IMR-90 (cell line): ENCODE data around the gene ATP2B2. TPM values are rescaled to one million over a fixed set of nuclear protein-coding genes. Genes with fewer than 3 reads are reported as not detected.

Experiments
- ATAC-seq: fragments of 200-7000 bp; cut with Tn5 transposase; 2 replicates; pipeline ENCODE4 v1.9.1; 2020; ENCODE audit warnings: low read depth, mild to moderate bottlenecking, moderate library complexity
- BruUV-seq: library from RNA; stranded (reverse); fragments of 400-500 nt; replicated peaks from 2 replicates; lab custom pipeline; 2021; lab: Mats Ljungman, UMichigan
- CTCF ChIA-PET: fragments of 300-600 bp; formaldehyde crosslinking; extraction: SDS; loops from one replicate; lab custom pipeline; 2021; ENCODE audit warnings: antibody characterized with exemption; lab: Yijun Ruan, JAX
- POLR2A ChIA-PET: fragments of 300-600 bp; sonication (Branson Sonifier 250); formaldehyde crosslinking; loops from one replicate; lab custom pipeline; 2022; ENCODE audit warnings: antibody characterized with exemption; ENCODE audit not compliant: unreplicated experiment; lab: Charles Lee
- DNase-seq: peaks from one replicate; pipeline ENCODE4 v3.0.0; 2013
- H2AFZ ChIP-seq: replicated peaks from 2 replicates; pipeline ENCODE3; 2013; ENCODE audit warnings: low read length, mild to moderate bottlenecking; ENCODE audit not compliant: poor library complexity
- H2AK5ac ChIP-seq: 2 replicates; pipeline ENCODE4 v1.6.1; 2013; ENCODE audit warnings: low read depth, low read length, inconsistent platforms
- H2AK9ac ChIP-seq: replicated peaks from 2 replicates; pipeline ENCODE3; 2013; ENCODE audit warnings: mild to moderate bottlenecking, low read depth, low read length, moderate library complexity; ENCODE audit not compliant: poor library complexity
- H2BK120ac ChIP-seq: 2 replicates; pipeline ENCODE4 v1.6.1; 2013; ENCODE audit warnings: low read depth, low read length, inconsistent platforms
- H2BK15ac ChIP-seq: 3 replicates; pipeline ENCODE4 v1.6.1; 2013; ENCODE audit warnings: low read depth, low read length, inconsistent platforms
- H2BK20ac ChIP-seq: 2 replicates; pipeline ENCODE4 v1.6.1; 2013; ENCODE audit warnings: low read depth, mild to moderate bottlenecking, inconsistent platforms, low read length, moderate library complexity
- H2BK5ac ChIP-seq: 2 replicates; pipeline ENCODE4 v1.6.1; 2013; ENCODE audit warnings: mild to moderate bottlenecking, low read depth, low read length, inconsistent platforms; ENCODE audit not compliant: poor library complexity, severe bottlenecking
- H3K14ac ChIP-seq: replicated peaks from 2 replicates; pipeline ENCODE4 v1.6.1; 2013; ENCODE audit warnings: low read depth, low read length, inconsistent platforms
- H3K18ac ChIP-seq: 2 replicates; pipeline ENCODE4 v1.6.1; 2013; ENCODE audit warnings: low read depth, low read length, control low read depth
- H3K23ac ChIP-seq: 2 replicates; pipeline ENCODE4 v1.6.1; 2013; ENCODE audit warnings: low read depth, low read length, inconsistent platforms
- H3K27ac ChIP-seq: 2 replicates; pipeline ENCODE4 v1.5.1; 2013; ENCODE audit warnings: mild to moderate bottlenecking, control low read depth, low read length; ENCODE audit not compliant: insufficient read depth
- H3K27me3 ChIP-seq: 2 replicates; pipeline ENCODE4 v1.6.1; 2013; ENCODE audit warnings: low read length; ENCODE audit not compliant: control insufficient read depth, insufficient read depth
- H3K36me3 ChIP-seq: 2 replicates; pipeline ENCODE4 v1.6.1; 2013; ENCODE audit warnings: low read length, mixed read lengths; ENCODE audit not compliant: control insufficient read depth, insufficient read depth
- H3K4ac ChIP-seq: 2 replicates; pipeline ENCODE4 v1.6.1; 2013; ENCODE audit warnings: low read depth, low read length, inconsistent platforms
- H3K4me1 ChIP-seq: 2 replicates; pipeline ENCODE4 v1.6.1; 2013; ENCODE audit warnings: low read length, mixed read lengths; ENCODE audit not compliant: control insufficient read depth, insufficient read depth
- H3K4me2 ChIP-seq: 2 replicates; pipeline ENCODE4 v1.6.1; 2013; ENCODE audit warnings: low read depth, mild to moderate bottlenecking, control low read depth, low read length, moderate library complexity
- H3K4me3 ChIP-seq: 2 replicates; pipeline ENCODE4 v1.5.1; 2013; ENCODE audit warnings: low read depth, mild to moderate bottlenecking, control low read depth, low read length, moderate library complexity; ENCODE audit not compliant: insufficient read depth
- H3K56ac ChIP-seq: 2 replicates; pipeline ENCODE4 v1.6.1; 2013; ENCODE audit warnings: low read length, inconsistent platforms; ENCODE audit not compliant: insufficient read depth; ENCODE audit errors: extremely low read depth
- H3K79me1 ChIP-seq, 2 experiments: 2 replicates each; pipeline ENCODE4 v1.6.1; 2013; ENCODE audit warnings: low read length in 2 of 2, inconsistent platforms in 1 of 2, low read depth in 1 of 2
- H3K9ac ChIP-seq: 2 replicates; pipeline ENCODE4 v1.6.1; 2013; ENCODE audit warnings: low read depth, low read length, control low read depth
- H3K9me1 ChIP-seq: 2 replicates; pipeline ENCODE4 v1.6.1; 2013; ENCODE audit warnings: low read length, inconsistent platforms; ENCODE audit not compliant: insufficient read depth
- H3K9me3 ChIP-seq: 2 replicates; pipeline ENCODE4 v1.6.1; 2013; ENCODE audit warnings: low read length; ENCODE audit not compliant: control insufficient read depth, insufficient read depth
- H4K20me1 ChIP-seq: 2 replicates; pipeline ENCODE4 v1.6.1; 2013; ENCODE audit warnings: low read length, inconsistent platforms; ENCODE audit not compliant: insufficient read depth
- H4K5ac ChIP-seq: 2 replicates; pipeline ENCODE4 v1.6.1; 2013; ENCODE audit warnings: mild to moderate bottlenecking, low read depth, low read length, control low read depth
- H4K8ac ChIP-seq, 2 experiments: 2 replicates each; pipeline ENCODE4 v1.6.1; 2013; ENCODE audit warnings: low read depth in 2 of 2, low read length in 2 of 2, control low read depth in 1 of 2, inconsistent platforms in 1 of 2
- H4K91ac ChIP-seq: 2 replicates; pipeline ENCODE4 v1.6.1; 2013; ENCODE audit warnings: low read depth, low read length, inconsistent platforms; ENCODE audit not compliant: insufficient read depth
- BHLHE40 ChIP-seq: fragments of 150-350 bp; IDR thresholded peaks from 2 replicates; pipeline ENCODE4 v1.6.1; 2016; ENCODE audit warnings: mild to moderate bottlenecking, low read depth, low read length
- CEBPB ChIP-seq: IDR thresholded peaks from 2 replicates; pipeline ENCODE4 v1.6.1; 2012; ENCODE audit warnings: low read depth, low read length, improper control_type of control experiment
- CHD1 ChIP-seq: IDR thresholded peaks from 2 replicates; pipeline ENCODE4 v1.6.1; 2012; ENCODE audit warnings: low read depth, low read length, improper control_type of control experiment
- MAFK ChIP-seq: IDR thresholded peaks from 2 replicates; pipeline ENCODE4 v1.6.1; 2012; ENCODE audit warnings: low read depth, low read length, improper control_type of control experiment
- POLR2A ChIP-seq: IDR thresholded peaks from 2 replicates; pipeline ENCODE4 v1.6.1; 2012; ENCODE audit warnings: mild to moderate bottlenecking, low read depth, low read length
- RAD21 ChIP-seq: IDR thresholded peaks from 2 replicates; pipeline ENCODE4 v1.6.1; 2012; ENCODE audit warnings: low read length, improper control_type of control experiment
- SMC3 ChIP-seq: fragments of 150-350 bp; IDR thresholded peaks from 2 replicates; pipeline ENCODE4 v1.6.1; 2016; ENCODE audit warnings: low read depth, mild to moderate bottlenecking, antibody characterized with exemption, low read length, moderate library complexity
- USF2 ChIP-seq: fragments of 150-350 bp; IDR thresholded peaks from 2 replicates; pipeline ENCODE4 v1.6.1; 2017; ENCODE audit warnings: mild to moderate bottlenecking, antibody characterized with exemption, low read length, low read depth
- WGBS, 2 experiments: methylation state at CpG; one replicate each; pipeline versions ENCODE4 v1.1.5 to v1.1.7; 2013; ENCODE audit warnings: missing lambda C conversion rate in 2 of 2; ENCODE audit not compliant: insufficient read length in 1 of 2; ENCODE audit errors: extremely low coverage in 2 of 2; 5-methylcytosine and 5-hydroxymethylcytosine counted together
- dilution Hi-C: fragments of 300-500 bp; cut with HindIII; formaldehyde crosslinking; loops from one replicate; pipeline ENCODE4 v1.14.3; 2018; ENCODE audit warnings: low sequenced_read_pairs; ENCODE audit not compliant: unreplicated experiment
- in situ Hi-C: fragments of 300-500 bp; cut with MboI; formaldehyde crosslinking; loops from 3 replicates; pipeline ENCODE4 v1.14.3; 2019; ENCODE audit warnings: low sequenced_read_pairs, inconsistent platforms, mixed read lengths
- intact Hi-C: fragments of 100-400 bp; cut with micrococcal nuclease; formaldehyde crosslinking; loops from 2 replicates; pipeline ENCODE4 v1.10.0; 2022
- polyA plus RNA-seq, 3 experiments: library from polyadenylated mRNA; depleted of rRNA; stranded (reverse); fragments of >200 nt; gene quantifications; 2 replicates each; pipeline ENCODE4 v1.2.3, GENCODE V29; 2012; ENCODE audit warnings: low replicate concordance in 1 of 3
- total RNA-seq: library from RNA; depleted of rRNA; stranded (reverse); fragments of >200 nt; gene quantifications from 2 replicates; pipeline ENCODE4 v1.2.3, GENCODE V29; 2012
- TF ChIP-seq, protein P1 (sequence below): fragments of 150-350 bp; IDR thresholded peaks from 2 replicates; pipeline ENCODE4 v1.6.1; 2016; ENCODE audit warnings: low read depth, mild to moderate bottlenecking, low read length, moderate library complexity, borderline replicate concordance
- TF ChIP-seq, protein P2 (sequence below): conservative IDR thresholded peaks from 2 replicates; pipeline ENCODE4 v1.5.1; 2012; ENCODE audit warnings: mild to moderate bottlenecking, low read depth, low read length, improper control_type of control experiment

Gene ATP2B2
- total and polyA plus RNA-seq, 2 of the 4 experiments (the other 2 are of a cell fraction) = under 0.01 to 0.02 TPM

DNA sequence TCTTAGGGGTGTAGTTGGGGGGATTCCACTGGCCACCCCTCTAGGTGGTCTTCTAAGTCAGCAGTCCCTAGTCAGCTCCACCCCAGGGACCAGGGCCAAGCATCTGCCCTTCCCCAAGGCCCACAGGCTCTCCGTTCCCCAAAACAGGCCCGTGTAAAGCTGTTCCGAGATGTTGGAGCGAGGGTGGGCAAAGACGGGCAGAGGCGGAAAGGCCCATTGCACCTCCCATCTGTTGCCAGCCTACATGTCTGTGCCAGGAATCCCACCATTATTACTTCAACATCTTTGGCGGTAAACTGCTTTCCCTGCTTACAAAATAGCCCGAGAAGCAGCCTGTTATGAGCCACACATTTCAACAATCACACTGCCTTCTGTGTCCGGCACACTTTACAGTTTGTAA lies 1.9 kb upstream of the ATP2B2 start:
- Histone ChIP-seq H3K4me1 (no peaks in the 10 kb centered on the region; the same call in 1 of the 2 replicates), H3K4me2 (no peak overlapping the region), H3K56ac (no peak overlapping the region), H3K36me3 (no peaks in the 10 kb centered on the region), H4K8ac (no peak overlapping the region), H3K27me3 (peaks cover 60% of the 10 kb centered on the region), H2BK20ac (no peak overlapping the region), H3K14ac (no peak overlapping the region), H4K91ac (no peak overlapping the region), H3K4ac (no peak overlapping the region), H2BK120ac (no peak overlapping the region), H2AK5ac (no peak overlapping the region), H4K20me1 (no peaks in the 10 kb centered on the region), H3K23ac (no peak overlapping the region), H3K79me1 (no peaks in the 10 kb centered on the region), H2AK9ac (no peak overlapping the region), H3K18ac (no peak overlapping the region), H3K9me1 (no peaks in the 10 kb centered on the region; the same call in 1 of the 2 replicates), H3K9me3 (no peaks in the 10 kb centered on the region), H2AFZ (no peak overlapping the region), H3K27ac (no peak overlapping the region), H4K5ac (no peak overlapping the region), H3K9ac (no peak overlapping the region), H3K4me3 (no peak overlapping the region), H2BK15ac (no peak overlapping the region), H2BK5ac (no peak overlapping the region)
- dilution Hi-C loops (no loop called here), intact Hi-C loops (no loop called here), in situ Hi-C loops (no loop called here)
- TF ChIP-seq, protein P1, sequence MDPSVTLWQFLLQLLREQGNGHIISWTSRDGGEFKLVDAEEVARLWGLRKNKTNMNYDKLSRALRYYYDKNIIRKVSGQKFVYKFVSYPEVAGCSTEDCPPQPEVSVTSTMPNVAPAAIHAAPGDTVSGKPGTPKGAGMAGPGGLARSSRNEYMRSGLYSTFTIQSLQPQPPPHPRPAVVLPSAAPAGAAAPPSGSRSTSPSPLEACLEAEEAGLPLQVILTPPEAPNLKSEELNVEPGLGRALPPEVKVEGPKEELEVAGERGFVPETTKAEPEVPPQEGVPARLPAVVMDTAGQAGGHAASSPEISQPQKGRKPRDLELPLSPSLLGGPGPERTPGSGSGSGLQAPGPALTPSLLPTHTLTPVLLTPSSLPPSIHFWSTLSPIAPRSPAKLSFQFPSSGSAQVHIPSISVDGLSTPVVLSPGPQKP = no peak
- TF ChIP-seq USF2 (no peak), MAFK (no peak), BHLHE40 (no peak), CEBPB (no peak), CHD1 (no peak), SMC3 (no peak), RAD21 (no peak), POLR2A (no peak)
- TF ChIP-seq, protein P2, sequence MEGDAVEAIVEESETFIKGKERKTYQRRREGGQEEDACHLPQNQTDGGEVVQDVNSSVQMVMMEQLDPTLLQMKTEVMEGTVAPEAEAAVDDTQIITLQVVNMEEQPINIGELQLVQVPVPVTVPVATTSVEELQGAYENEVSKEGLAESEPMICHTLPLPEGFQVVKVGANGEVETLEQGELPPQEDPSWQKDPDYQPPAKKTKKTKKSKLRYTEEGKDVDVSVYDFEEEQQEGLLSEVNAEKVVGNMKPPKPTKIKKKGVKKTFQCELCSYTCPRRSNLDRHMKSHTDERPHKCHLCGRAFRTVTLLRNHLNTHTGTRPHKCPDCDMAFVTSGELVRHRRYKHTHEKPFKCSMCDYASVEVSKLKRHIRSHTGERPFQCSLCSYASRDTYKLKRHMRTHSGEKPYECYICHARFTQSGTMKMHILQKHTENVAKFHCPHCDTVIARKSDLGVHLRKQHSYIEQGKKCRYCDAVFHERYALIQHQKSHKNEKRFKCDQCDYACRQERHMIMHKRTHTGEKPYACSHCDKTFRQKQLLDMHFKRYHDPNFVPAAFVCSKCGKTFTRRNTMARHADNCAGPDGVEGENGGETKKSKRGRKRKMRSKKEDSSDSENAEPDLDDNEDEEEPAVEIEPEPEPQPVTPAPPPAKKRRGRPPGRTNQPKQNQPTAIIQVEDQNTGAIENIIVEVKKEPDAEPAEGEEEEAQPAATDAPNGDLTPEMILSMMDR = no peak
- 83% methylated on average over 1 of the region's 9 CpGs; no CpG with 5 or more reads in 1 of the 2 experiments for WGBS, 2 experiments
- CTCF ChIA-PET = no interaction called here
- no TSS peak for BruUV-seq
- DNase-seq (no peak), ATAC-seq (no peak)
- POLR2A ChIA-PET = no interaction called here
